Measurements from ENCODE around the gene PDE2A. TPM values are rescaled to one million over a fixed set of nuclear protein-coding genes. Genes with fewer than 3 reads are reported as not detected.

The PDE2A gene
- total and polyA plus RNA-seq, 8 donors = 8.4 to 13.8 (median 11.2) TPM

DNA sequence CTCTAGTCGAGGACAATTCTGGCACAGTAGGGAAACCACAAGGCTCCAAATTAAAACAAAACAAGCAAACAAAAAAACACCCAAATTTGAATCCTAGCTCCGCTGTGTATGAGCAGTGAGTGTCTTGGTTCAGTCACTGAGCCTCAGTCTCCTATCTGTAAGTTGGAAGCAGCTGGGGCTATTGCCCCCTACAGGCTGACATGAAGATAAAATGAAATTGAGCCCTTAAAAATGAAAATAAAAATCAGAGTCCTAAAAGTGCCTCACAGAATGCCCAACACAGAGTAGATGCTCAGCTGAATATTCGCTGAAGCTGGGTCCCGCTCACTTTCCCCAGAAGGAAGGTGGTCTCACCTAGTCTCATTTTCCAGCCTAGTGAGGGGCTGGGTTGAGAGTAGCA, 65.2 kb downstream of the PDE2A start:
- peaks cover 0 to 80% of the 10 kb centered on the region in 2 donors for H3K27me3 ChIP-seq
- ATAC-seq = no peak
- TF ChIP-seq, protein P1, sequence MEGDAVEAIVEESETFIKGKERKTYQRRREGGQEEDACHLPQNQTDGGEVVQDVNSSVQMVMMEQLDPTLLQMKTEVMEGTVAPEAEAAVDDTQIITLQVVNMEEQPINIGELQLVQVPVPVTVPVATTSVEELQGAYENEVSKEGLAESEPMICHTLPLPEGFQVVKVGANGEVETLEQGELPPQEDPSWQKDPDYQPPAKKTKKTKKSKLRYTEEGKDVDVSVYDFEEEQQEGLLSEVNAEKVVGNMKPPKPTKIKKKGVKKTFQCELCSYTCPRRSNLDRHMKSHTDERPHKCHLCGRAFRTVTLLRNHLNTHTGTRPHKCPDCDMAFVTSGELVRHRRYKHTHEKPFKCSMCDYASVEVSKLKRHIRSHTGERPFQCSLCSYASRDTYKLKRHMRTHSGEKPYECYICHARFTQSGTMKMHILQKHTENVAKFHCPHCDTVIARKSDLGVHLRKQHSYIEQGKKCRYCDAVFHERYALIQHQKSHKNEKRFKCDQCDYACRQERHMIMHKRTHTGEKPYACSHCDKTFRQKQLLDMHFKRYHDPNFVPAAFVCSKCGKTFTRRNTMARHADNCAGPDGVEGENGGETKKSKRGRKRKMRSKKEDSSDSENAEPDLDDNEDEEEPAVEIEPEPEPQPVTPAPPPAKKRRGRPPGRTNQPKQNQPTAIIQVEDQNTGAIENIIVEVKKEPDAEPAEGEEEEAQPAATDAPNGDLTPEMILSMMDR (IDR thresholded peaks at IDR 0.05) = peak; percentile 22 to 42
- intact Hi-C loops (cut with DNase I) = no loop called here
- DNase-seq = no peak
- no peak overlapping the region for H3K4me3 ChIP-seq
- peaks cover 2 to 20% of the 10 kb centered on the region in 2 donors for H3K4me1 ChIP-seq
- no peaks in the 10 kb centered on the region for H3K36me3 ChIP-seq
- H3K9me3 ChIP-seq = no peaks in the 10 kb centered on the region
- no peak overlapping the region for H3K27ac ChIP-seq

DNA sequence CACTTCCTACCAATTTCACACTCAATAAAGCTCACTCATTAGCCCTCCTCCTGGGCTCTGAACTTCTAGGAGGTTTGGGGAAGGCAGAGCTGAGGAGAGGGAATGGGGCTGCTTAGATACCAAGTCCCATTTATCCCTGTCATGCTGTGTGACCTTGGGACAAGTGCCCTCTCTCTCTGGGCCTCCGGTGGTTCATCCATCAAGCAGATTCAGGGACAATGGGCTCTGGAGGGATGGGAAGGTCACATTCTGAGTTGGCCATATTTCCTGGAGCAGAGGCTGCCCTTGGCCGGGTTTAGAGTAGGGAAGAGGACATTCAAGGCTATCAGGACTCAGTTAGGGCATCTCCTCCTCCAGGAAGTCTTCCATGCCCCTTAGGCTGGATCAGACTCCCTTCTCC, 66.7 kb downstream of the PDE2A start:
- no peak for ATAC-seq
- intact Hi-C loops (cut with DNase I) = no loop called here
- H3K27ac ChIP-seq = no peak overlapping the region

DNA sequence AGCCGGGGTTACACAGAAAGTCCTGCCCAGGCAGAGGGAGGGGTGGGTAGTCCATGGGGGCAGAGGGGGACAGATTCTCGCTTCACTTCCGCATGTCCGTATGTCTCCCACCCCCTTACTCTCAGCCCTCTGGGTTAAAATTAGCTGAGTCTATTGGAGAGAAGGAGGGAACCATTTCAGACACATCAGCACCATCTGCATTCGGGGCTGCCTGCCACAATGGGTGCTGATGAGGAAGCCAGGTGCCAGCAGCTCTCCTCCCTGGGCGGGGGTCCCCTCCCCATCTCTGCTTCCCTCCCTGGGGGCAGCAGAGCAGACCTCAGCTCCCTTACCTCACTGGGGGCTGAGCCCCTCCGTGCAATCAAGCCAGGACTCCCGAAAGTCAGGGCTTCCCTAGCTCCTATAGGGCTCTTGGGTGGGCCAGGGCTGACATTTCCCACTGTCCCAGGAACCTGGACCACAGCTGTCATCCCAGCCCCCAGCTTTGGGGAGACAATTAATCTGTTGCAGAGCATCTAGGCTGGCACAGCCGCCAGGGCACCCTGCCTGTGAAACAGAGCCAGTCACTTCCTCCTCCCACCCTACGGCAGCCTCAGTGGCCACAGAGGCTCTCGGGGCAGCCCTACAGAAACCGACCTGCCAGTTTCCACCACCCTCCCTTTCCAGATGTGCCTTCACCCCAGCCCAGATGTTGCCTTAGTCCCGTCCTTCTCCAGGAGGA, 67.3 kb downstream of the PDE2A start:
- peaks cover 0 to 84% of the 10 kb centered on the region in 2 donors for H3K27me3 ChIP-seq
- H3K4me3 ChIP-seq = no peak overlapping the region
- H3K27ac ChIP-seq = peak overlapping the region in 1 of 2 donors; percentile 19
- TF ChIP-seq, protein P1 (IDR thresholded peaks at IDR 0.05) = no peak
- no peaks in the 10 kb centered on the region for H3K36me3 ChIP-seq
- DNase-seq (no peak), ATAC-seq (no peak)
- intact Hi-C loops (cut with DNase I) = no loop called here
- H3K4me1 ChIP-seq = peaks cover 2 to 9% of the 10 kb centered on the region in 2 donors
- H3K9me3 ChIP-seq = no peaks in the 10 kb centered on the region

More for the DNA sequence above, 66.7 kb downstream of the PDE2A start:
- H3K9me3 ChIP-seq = no peaks in the 10 kb centered on the region
- peaks cover 0 to 79% of the 10 kb centered on the region in 2 donors for H3K27me3 ChIP-seq
- DNase-seq = no peak
- TF ChIP-seq, protein P1 (IDR thresholded peaks at IDR 0.05) = no peak
- no peak overlapping the region for H3K4me3 ChIP-seq
- H3K36me3 ChIP-seq = no peaks in the 10 kb centered on the region
- peaks cover 2 to 14% of the 10 kb centered on the region in 2 donors for H3K4me1 ChIP-seq

DNA sequence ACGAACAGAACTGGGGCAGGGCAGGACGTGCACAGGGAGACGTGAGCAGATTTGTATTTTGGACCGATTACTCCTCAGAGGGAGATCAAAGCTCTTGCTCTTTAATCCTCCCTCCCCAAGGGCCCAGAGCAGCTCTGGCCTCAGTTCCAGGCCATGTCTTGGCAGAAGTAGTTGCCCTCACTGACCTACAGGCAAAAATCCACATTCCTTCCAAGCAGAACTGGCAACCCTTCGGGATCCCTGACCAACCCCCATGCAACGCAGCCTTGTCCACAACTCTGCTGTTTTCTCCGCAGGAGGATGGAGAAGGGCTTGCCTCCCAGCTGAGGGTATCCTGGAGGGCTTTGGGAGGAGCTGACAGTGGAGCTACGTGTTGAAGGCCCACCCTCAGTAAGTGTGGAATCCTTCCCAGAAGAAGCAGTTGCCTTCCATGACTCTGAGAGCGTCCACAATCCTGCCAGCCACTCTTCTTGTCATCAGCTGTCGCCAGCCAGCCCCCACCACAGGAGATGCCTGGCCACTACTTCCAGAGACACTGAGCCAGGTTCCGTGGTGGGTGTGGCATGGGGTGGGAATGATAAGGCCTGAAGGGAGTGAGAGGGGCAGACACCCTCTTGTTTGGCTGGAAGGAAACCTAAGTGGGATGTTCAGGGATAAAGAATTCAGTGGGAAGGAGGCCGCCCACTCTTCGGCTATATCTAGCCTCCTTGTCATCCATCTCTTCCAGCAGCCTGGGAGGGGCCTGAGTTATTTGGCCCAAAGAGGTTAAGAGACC, 68.1 kb downstream of the PDE2A start:
- Histone ChIP-seq H3K4me1 (peaks cover 2% of the 10 kb centered on the region in 2 donors), H3K9me3 (no peaks in the 10 kb centered on the region), H3K27ac (peak overlapping the region in 1 of 2 donors; percentile 19), H3K4me3 (no peak overlapping the region), H3K36me3 (no peaks in the 10 kb centered on the region), H3K27me3 (peaks cover 0 to 81% of the 10 kb centered on the region in 2 donors)
- TF ChIP-seq, protein P1 (IDR thresholded peaks at IDR 0.05) = no peak
- intact Hi-C loops (cut with DNase I) = no loop called here
- DNase-seq = no peak
- ATAC-seq = peak; percentile 40

DNA sequence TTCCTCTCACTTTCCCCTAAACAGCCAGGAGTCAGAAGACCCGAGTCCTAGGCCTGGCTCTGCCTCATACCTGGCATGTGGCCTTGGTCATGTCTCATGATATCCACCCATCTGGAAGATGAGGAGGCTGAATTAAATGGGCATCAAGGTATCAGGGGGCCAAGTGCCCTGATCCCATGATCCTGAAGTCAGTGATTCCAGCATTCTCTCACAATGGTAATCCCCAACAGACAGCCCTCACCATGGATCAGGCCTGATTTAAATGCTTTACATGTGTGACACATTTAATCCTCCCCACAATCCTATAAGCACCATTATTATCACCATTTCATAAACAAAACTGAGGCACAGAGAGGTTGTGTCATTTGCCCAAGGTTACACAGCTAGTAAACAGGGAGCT, 70.0 kb downstream of the PDE2A start:
- no peaks in the 10 kb centered on the region for H3K36me3 ChIP-seq
- peaks cover 2% of the 10 kb centered on the region in 2 donors for H3K4me1 ChIP-seq
- no peaks in the 10 kb centered on the region for H3K9me3 ChIP-seq
- H3K4me3 ChIP-seq = no peak overlapping the region
- DNase-seq = no peak
- ATAC-seq = no peak
- peaks cover 0 to 70% of the 10 kb centered on the region in 2 donors for H3K27me3 ChIP-seq
- TF ChIP-seq, protein P1 (IDR thresholded peaks at IDR 0.05) = no peak
- intact Hi-C loops (cut with DNase I) = no loop called here
- H3K27ac ChIP-seq = no peak overlapping the region

All from left lung (tissue), 10 donors.